ENCODE measurements around the gene UBL7.

The UBL7 gene

GRCh38 chr15:74438721-74439316, 22.1 kb downstream of the UBL7 start:
- FAIRE-seq: peak; percentile 74

- no peak for FAIRE-seq
Observed at GRCh38 chr15:74438206-74438605, 22.8 kb downstream of the UBL7 start.

- no peak for FAIRE-seq
Observed at GRCh38 chr15:74434263-74435136, 26.5 kb downstream of the UBL7 start.

- FAIRE-seq: no peak
Observed at GRCh38 chr15:74433592-74434262, 27.2 kb downstream of the UBL7 start, which contains the start of gene SEMA7A. TSS of gene SEMA7A (minus strand) at chr15:74433958. CDS start at chr15:74433918, 40 bp downstream.

- no peak for FAIRE-seq
Observed at GRCh38 chr15:74432968-74433591, 27.9 kb downstream of the UBL7 start.

- FAIRE-seq: no peak
Observed at GRCh38 chr15:74432271-74432967, 28.5 kb downstream of the UBL7 start.

GRCh38 chr15:74431645-74432044, 29.3 kb downstream of the UBL7 start:
- FAIRE-seq: no peak

- FAIRE-seq: no peak
Observed at GRCh38 chr15:74431116-74431515, 29.8 kb downstream of the UBL7 start.

GRCh38 chr15:74430510-74430951, 30.4 kb downstream of the UBL7 start:
- FAIRE-seq: no peak

- FAIRE-seq: no peak
Observed at GRCh38 chr15:74429781-74430400, 31.1 kb downstream of the UBL7 start.

- no peak for FAIRE-seq
Observed at GRCh38 chr15:74428970-74429780, 31.8 kb downstream of the UBL7 start.

GRCh38 chr15:74428442-74428787, 32.5 kb downstream of the UBL7 start:
- FAIRE-seq: no peak

GRCh38 chr15:74427607-74428441, 33.1 kb downstream of the UBL7 start:
- no peak for FAIRE-seq

GRCh38 chr15:74426404-74427281, 34.3 kb downstream of the UBL7 start:
- FAIRE-seq: no peak

GRCh38 chr15:74425630-74426029, 35.3 kb downstream of the UBL7 start:
- FAIRE-seq: no peak

GRCh38 chr15:74424901-74425528, 35.9 kb downstream of the UBL7 start:
- FAIRE-seq: no peak

- FAIRE-seq: no peak
Observed at GRCh38 chr15:74423431-74424257, 37.3 kb downstream of the UBL7 start.

All from G401.6 (cell line).